HCT116 (cell line): Measurements from ENCODE around the gene RAPH1.

Experiments
- CTCF ChIP-seq, 3 experiments: fragments of 200-600 bp in 1 of 3; sonication (generic) in 1 of 3; IDR thresholded peaks in 2 of 3; conservative IDR thresholded peaks in 1 of 3; 2 replicates each; pipeline ENCODE4 v1.5.1; 2012 to 2017; ENCODE audit warnings: low read depth in 2 of 3, low read length in 2 of 3, antibody characterized with exemption in 1 of 3, borderline replicate concordance in 1 of 3, control low read depth in 1 of 3, mild to moderate bottlenecking in 1 of 3, mixed read lengths in 1 of 3, mixed run types in 1 of 3, moderate library complexity in 1 of 3; ENCODE audit not compliant: insufficient read depth in 1 of 3
- POLR2AphosphoS5 ChIP-seq: IDR thresholded peaks from 2 replicates; pipeline ENCODE4 v1.6.1; 2011; ENCODE audit warnings: mild to moderate bottlenecking, low read depth, low read length, moderate library complexity
- SIN3A ChIP-seq: IDR thresholded peaks from 2 replicates; pipeline ENCODE4 v1.6.1; 2012; ENCODE audit warnings: low read depth

- no peak for TF ChIP-seq CTCF (IDR thresholded peaks at IDR 0.05 in 2 of 3, conservative IDR thresholded peaks at IDR 0.05 in 1 of 3; ENCODE audit: borderline replicate concordance in 1 of 3, insufficient read depth in 1 of 3, low read depth in 2 of 3, low read length in 2 of 3)
- TF ChIP-seq SIN3A = no peak
- no peak for TF ChIP-seq POLR2AphosphoS5
These were observed 73.4 kb downstream of the RAPH1 start for GRCh38 chr2:203461746-203462145.
